Fibroblast of lung (primary cell): ENCODE results near the gene TSHZ2.

Experiments
- EZH2 ChIP-seq: IDR thresholded peaks from 2 replicates; pipeline ENCODE4 v1.5.1; 2012; ENCODE audit warnings: low read length, control low read depth, mild to moderate bottlenecking; ENCODE audit errors: missing control alignments
- TF ChIP-seq, protein P1 (sequence below), 2 donors: IDR thresholded peaks in 1 of 2; conservative IDR thresholded peaks in 1 of 2; 1 replicate in 1 of 2; 2 replicates in 1 of 2; pipeline ENCODE4 v1.5.1; 2011 to 2012; ENCODE audit warnings: low read length in 2 of 2, control low read depth in 1 of 2, inconsistent platforms in 1 of 2, low read depth in 1 of 2, mild to moderate bottlenecking in 1 of 2

- TF ChIP-seq, protein P1, sequence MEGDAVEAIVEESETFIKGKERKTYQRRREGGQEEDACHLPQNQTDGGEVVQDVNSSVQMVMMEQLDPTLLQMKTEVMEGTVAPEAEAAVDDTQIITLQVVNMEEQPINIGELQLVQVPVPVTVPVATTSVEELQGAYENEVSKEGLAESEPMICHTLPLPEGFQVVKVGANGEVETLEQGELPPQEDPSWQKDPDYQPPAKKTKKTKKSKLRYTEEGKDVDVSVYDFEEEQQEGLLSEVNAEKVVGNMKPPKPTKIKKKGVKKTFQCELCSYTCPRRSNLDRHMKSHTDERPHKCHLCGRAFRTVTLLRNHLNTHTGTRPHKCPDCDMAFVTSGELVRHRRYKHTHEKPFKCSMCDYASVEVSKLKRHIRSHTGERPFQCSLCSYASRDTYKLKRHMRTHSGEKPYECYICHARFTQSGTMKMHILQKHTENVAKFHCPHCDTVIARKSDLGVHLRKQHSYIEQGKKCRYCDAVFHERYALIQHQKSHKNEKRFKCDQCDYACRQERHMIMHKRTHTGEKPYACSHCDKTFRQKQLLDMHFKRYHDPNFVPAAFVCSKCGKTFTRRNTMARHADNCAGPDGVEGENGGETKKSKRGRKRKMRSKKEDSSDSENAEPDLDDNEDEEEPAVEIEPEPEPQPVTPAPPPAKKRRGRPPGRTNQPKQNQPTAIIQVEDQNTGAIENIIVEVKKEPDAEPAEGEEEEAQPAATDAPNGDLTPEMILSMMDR (conservative IDR thresholded peaks at IDR 0.05 in 1 of 2, IDR thresholded peaks at IDR 0.05 in 1 of 2; ENCODE audit: low read depth in 1 of 2, low read length in 2 of 2) = no peak
- TF ChIP-seq EZH2 = no peak
Observed at GRCh38 chr20:53338716-53339115, 366.6 kb downstream of the TSHZ2 start.
